NCI-H1694 treated with DMSO at 0.1 percent for 48 hours (cell line): ENCODE results near the gene NEB.

Source experiments
- DNase-seq: peaks from one replicate; lab custom pipeline; 2025; lab: John Stamatoyannopoulos, UW

NEB gene, protein sequence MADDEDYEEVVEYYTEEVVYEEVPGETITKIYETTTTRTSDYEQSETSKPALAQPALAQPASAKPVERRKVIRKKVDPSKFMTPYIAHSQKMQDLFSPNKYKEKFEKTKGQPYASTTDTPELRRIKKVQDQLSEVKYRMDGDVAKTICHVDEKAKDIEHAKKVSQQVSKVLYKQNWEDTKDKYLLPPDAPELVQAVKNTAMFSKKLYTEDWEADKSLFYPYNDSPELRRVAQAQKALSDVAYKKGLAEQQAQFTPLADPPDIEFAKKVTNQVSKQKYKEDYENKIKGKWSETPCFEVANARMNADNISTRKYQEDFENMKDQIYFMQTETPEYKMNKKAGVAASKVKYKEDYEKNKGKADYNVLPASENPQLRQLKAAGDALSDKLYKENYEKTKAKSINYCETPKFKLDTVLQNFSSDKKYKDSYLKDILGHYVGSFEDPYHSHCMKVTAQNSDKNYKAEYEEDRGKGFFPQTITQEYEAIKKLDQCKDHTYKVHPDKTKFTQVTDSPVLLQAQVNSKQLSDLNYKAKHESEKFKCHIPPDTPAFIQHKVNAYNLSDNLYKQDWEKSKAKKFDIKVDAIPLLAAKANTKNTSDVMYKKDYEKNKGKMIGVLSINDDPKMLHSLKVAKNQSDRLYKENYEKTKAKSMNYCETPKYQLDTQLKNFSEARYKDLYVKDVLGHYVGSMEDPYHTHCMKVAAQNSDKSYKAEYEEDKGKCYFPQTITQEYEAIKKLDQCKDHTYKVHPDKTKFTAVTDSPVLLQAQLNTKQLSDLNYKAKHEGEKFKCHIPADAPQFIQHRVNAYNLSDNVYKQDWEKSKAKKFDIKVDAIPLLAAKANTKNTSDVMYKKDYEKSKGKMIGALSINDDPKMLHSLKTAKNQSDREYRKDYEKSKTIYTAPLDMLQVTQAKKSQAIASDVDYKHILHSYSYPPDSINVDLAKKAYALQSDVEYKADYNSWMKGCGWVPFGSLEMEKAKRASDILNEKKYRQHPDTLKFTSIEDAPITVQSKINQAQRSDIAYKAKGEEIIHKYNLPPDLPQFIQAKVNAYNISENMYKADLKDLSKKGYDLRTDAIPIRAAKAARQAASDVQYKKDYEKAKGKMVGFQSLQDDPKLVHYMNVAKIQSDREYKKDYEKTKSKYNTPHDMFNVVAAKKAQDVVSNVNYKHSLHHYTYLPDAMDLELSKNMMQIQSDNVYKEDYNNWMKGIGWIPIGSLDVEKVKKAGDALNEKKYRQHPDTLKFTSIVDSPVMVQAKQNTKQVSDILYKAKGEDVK (N-terminal part only)

DNA sequence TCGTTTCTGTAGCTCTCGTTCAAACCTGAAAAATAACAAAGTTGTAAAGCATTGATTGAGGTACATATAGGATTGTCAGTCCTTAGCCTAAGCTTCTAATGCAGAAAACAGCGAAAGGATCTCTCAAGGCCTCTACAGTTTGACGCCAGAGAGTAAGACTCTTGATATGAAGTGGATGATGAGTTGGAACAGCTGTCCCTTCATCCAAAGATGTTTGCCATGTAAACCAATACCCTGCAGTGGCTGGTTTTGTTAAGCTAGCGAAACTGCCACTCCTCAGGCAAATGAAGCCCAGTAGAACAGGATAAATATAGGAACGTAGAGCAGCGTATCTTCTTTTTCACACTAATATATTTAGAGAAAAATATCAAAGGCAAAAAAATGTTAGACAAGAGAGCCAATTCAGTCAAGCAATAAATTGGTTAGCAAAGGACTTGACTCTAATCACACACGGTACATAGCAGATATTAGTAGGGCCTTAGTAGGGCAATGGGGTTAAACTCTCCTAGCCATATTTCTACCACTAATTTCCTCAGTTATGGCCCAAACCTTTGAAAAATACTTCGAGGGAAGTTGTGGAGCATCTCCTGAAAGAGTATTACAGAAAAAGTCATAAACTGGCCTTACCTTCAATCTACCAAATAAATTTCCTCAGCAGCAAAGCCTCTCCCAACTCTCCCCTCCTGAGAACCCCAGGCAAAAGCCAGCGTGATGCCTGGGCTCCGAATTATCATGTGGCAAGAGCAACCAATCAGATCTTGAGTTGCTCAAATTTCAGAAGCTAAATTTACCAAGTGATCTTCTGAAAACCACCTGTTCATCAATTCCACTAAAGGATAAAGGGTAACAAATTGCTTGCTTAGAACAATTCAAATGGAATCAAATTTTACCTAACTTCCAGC is at the start of gene NEB:
TSS of gene NEB (minus strand) at position 706 of the 902 bp plus-strand sequence. CDS start 1,320 bp downstream, outside the sequence.
- DNase-seq: no peak

DNA sequence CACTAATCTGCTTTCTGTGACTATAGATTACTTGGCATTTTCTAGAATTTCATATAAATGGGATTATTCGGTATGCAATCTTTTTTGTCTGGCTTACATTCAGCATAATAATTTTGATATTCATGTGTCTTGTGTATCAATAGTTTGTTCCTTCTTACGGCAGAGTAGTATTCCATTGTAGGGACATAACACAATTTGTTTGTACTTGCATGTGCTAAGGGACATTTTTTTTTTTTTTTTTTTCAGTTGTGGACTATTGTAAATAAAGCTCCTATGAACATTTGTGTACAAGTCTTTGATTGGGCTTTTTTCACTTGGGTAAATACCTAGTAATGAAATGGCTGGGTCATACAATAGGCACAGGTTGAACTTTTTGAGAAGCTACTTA is 48.9 kb upstream of the NEB start:
- no peak for DNase-seq

DNA sequence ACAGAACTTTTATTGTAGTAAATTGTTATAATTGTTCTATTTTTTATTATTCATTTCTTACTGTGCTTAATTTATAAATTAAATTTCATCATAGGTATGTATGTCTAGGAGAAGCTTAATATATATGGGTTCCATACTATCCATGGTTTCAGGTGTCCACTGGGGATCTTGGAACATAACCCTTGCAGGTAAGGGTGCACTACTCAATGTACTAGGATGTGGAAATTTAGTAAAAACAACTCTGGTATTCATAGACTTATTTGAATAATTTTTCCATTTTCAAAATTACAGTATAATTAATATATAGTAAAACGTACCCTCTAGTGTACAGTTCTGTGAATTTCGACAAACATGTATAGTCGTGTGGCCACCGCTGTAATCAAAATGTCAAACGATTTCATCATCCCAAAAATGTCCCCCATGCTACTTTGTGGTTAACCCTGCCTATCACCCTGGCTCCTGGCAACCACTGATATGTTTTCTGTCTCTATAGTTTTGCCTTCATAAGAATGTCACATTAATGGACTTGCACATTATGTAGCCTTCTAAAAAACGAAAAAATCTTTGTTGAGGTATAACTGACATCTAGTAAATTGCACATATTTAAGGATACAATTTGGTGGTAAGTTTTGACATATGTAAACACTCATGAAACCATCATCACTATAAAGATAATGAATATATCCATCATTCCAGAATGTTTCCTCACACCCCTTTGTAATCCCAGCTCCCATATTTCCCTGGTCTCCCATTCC is 48.3 kb upstream of the NEB start:
- no peak for DNase-seq

DNA sequence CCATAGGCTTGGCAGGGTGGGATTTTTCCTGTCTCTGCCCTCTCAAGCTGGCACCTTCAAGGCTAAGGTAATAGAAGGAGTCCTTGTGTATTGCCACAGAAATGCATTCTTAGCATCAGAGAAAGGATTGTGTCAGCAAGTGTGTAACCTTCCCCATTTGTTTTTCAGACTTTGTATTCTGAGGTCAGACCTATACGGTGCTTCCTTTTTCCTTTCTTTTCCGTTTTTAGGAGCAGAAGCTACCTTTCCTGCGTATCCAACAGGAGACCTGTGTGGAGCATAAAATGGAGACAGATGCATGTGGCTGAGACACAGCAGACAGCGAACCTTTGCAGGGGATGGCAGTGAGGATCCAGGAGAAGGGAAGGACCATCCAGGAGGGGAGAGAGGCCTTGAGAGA is 47.4 kb upstream of the NEB start:
- no peak for DNase-seq

DNA sequence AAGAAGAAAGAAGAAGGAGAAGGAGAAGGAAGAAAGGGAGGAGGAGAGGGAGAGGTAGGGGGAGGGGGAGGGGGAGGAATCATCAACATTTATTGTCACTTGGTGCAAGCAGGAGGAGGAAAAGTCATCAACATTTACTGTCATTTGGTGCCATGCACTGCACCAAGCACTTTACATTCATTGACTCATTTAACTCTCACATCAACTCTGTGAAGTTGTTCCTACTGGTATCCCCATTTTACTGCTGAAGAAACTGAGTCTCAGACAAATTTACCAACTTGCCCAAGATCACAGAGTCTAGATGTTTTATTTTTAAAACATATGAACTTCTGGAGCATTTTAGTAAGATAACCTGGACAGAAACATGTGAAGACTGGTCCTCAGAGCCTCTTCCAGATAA is 46.7 kb upstream of the NEB start:
- no peak for DNase-seq

DNA sequence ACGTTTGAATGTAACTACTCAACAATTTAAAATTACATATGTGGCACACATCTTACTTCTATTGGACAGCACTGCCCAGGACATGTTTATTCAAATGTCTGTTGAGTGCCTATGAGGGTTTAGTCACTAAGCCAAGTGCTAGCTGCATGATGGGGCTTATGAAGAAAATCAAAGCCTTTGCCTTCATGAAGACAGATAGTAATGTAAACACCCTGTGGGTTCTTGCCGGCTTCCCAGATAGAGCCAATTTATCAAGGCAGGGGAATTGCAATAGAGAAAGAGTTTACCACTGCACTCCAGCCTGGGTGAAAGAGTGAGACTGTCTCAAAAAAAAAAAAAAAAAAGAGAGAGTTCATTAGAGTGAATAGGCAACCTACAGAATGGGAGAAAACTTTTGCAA is 43.7 kb upstream of the NEB start:
- DNase-seq: no peak

DNA sequence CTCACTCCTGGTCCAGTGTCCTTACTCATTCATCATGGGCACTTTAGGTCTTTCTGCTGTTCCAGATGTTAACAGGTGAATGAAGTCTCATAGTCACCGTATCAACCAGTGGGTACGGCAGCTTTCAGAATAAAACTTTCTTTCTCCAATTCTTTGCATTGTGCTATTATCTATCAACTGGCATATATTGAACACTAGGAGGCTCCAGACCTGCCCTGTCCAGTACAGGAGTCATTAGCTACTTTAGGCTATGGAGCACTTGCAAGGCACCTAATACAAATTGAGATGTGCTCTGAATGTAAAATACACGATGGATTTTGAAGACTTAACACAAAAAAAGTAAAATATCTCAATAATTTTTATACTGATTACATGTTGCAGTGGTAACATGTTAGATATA is 43.2 kb upstream of the NEB start:
- DNase-seq: no peak

DNA sequence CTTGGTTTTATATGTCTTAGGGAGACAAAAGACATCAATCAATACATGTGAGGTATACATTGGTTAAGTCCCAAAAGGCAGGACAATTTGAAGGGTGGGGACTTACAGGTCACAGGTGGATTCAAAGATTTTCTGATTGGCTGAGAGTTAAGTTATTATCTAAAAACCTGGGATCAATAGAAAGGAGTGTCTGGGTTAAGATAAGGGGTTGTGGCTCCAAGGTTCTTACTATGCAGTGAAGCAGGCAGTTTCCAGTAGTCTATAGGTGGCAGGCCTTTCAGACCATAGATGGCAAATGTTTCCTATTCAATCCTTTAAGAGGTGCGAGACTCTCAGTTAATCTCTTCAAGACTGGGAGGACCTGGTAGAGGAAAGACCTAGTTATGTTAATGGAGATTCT is 42.1 kb upstream of the NEB start:
- no peak for DNase-seq

DNA sequence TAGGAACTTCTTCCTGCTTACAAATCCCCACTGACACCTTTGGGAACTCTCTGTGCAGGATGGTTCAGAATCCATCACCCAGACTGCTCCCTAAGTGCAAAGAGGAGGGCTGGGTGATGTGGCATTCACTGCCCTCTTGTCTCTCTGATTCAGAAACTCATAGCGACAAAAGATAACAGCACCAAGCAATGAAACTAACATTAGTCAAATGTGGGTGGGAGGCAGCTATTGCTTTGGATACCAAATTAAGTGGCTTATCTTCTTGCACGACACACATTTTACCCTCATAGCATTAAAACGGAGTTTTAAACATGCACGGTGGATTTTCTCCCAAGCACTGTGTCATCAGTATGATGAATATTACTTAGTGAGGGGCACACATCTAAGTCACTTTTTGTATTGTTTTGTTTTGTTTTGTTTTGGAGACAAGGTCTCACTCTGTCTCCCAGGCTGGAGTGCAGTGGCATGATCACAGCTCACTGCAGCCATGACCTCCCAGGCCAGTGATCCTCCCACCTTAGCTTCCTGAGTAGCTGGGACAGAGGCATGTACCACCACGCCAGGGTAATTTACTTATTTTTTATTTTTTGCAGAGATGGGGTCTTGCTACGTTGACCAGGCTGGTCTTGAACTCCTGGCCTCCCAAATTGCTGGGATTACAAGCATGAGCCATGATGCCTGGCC is 40.9 kb upstream of the NEB start:
- DNase-seq: no peak

DNA sequence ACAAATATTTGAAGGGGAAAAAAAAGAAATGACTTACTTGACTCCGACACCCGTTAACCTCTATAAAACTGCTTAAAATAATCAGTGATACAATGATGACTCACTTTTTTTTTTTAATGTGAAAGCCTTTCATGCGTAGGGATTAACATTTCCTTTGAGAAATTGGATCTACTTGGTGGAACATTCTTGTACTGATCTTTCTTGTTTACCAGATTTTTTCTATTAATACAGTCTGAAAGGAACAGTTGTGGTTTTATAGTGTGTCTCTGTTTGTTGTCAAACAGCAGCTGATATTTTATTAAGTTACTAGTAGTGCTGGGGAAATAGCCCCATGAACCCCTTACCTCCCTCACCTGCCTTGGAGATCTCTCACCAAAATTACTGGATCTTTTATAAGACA is 40.2 kb upstream of the NEB start:
- no peak for DNase-seq

DNA sequence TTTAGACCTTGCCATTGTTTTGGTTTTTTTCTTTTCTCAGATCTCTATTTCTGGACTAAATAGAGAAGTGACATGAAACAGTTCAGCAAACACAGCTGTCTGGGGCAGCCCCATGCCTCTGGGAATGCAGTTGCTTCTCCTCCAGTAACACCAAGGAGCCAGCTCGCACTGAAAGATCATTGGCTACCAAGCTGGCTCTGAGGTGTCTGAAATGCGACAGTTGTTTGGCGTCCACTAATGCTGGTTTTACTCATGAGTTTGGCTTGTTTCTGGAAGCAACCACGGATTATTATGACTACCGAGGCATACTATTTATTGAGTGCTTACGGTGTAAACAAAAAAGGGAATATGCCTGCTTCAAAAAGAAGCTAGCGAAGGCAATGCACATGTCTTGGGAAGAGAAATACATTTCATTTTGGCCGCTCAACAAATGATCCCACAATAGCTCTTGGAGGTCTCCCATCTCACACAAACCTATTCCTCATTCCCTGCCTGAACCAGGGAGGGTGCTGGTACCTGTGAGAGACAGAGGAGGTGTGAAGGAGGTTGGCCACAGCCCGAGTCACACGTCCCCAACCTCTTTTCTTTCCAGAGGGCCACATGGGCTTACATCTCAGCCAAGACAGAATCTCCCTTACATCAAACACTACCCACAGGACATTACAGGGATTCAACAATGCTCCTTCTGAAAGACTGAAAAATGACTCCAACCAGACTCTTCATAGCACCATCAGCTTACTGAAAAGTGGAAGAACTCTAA is 37.5 kb upstream of the NEB start:
- no peak for DNase-seq

DNA sequence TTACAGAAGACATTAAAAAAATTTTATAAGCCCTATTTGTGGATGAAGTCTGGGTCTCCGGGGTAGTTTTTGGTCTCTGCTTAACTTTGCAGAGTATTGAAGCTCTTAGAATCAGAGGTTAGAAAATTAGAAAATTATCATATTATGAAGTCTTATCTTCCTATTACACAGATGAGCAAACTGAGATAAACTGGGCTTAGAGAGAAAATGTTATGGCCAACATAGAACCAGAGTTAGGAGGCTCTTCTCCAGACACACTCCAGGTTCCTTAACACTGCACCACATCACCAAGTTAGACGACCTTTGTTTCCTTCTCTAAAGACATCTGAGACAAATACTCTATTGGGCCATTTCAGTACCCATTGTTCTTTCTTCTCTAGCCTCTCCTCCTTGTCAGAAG is 36.7 kb upstream of the NEB start:
- DNase-seq: no peak

DNA sequence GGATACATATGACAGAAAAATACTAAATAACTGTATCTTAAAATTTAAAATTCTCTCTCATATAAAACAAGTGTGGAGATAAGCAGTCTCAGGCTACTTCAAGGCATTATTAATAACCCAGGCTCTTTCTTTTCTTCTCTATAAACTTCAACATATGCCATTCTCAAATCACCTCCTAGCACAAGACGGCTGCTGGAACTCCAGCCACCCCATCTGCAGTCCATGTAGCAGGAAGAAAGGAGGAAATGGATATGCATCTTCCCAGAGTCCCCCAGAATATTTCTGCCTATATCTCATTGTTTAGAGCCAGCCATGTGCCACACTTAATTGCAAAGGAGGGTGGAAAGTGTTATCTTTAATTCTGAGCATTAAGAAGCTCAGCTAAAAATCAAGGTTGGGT is 35.3 kb upstream of the NEB start:
- DNase-seq: no peak

DNA sequence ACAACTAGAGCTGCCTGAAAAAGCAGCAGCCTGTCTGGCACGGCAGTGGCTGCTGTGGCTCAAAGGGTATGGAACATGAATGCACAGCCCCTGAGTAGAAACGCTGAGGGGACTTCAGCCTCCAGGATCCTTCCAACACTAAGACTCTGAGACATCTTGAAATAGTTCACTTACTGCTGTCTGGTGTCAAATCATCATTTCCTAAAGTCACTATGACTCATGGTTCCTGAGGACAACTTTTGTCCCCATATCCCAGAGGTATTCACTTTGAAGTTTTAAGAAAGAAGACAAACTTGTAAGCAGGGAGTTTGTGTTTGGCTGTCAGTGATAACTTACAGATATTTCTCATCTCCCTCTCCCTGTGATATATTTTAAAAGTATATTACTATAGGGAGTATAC is 33.3 kb upstream of the NEB start:
- no peak for DNase-seq

DNA sequence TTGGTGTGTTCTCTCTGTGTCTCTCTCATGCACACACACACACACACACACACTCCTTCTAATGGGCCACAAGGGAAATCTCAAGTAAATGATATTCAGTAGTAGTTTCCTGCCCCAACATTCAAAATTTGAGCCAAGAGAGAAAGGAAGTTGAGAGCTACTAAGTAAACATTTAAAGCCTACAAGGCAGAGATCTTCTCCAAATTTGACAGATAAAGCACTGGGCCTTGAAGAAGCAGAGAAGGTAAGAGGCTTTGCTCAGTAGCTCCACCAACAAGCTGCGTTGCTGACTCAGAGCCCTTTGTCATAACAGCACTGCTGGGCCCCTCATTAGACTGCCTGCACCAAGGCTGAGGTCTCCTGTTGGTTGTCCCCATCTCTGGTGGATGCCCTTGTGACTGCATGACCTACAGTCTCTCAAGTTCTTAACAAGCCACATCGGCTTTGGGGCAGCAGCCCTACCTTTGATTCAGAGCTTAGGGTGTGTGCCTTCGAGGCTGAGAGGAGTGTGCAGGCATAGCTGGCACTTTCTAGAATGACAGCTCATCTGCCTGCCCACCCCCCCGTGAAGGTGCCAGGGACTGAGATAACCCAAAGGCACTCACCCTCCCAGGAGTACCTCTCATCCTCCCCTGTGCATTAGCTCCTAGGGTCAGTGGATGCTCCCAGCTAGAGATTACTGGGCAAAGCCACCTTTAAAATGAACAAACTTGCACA is 32.3 kb upstream of the NEB start:
- no peak for DNase-seq

DNA sequence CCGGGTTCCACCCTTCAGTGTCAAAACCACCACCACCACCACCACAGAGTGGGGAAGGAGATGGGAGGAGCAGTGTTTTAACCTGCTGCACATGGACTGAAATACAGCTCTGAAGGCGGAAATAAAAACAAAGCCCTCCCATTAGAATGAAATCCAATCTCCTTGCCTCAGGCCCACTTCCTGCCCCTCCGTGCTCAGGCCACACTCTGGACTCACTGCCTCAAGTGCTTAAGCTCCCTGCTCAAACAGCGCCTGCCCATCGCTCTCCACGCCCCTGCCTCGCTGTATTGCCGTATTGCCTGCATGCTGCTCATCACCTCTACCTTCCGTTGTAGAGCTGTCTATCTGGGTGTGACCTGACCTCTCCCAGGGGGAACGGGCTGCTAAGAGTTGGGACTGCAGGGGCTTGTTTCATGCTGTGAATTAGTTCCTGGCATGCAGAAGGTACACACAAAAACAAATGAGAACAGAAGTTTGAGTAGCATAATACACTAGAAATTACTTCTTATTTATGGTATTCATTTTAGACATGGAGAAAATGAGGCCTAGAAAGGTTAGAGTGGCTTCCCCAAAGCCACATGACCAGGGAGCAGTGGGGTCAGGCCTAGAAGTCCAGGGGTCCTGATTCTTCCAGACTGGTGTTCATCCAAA is 31.6 kb upstream of the NEB start:
- no peak for DNase-seq

DNA sequence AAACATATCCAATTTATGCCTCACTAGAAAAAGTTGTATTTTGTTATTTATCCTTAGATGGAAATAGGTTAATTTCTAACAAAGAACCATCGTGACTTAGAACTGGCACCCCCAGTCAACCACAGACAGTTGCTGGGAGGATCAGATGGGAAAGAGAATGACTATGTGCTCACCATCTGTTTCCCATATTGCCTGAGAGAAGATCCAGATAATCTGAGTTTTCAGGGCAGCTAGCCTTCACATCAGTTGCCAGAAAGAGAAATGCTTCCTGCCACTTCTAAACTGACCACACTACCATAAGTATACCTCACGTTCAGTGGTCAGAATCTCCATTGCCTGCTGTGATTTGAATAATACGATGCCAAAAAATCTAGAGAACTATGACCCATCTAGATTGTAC is 28.4 kb upstream of the NEB start:
- DNase-seq: peak; percentile 86

DNA sequence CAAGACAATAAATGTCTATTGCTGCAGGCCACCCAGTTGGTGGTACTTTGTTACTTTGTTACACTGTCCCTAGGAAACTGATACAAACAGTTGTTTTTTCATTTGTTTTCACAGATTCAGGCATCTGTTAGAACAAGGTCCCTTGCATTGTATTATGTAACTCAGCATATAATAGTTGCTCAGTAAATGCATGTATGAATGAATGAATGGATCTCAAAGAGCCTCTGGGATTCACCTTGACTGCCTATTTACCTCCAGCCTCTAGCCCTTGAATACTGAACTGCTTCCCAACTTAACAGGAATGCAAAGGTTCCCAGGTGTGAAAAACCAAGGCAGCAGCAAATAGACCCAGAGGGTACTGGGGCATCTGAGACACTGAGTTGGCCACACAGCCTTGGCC is 27.4 kb upstream of the NEB start:
- DNase-seq: no peak
